Urinary bladder (tissue), 4 donors: Measurements from ENCODE around the gene ALDH3B1. TPM values are rescaled to one million over a fixed set of nuclear protein-coding genes. Genes with fewer than 3 reads are reported as not detected.
"Not testable (repeated sequence)": the region's sequence is repeated elsewhere in the genome, so short reads cannot be mapped to it uniquely, and the experiment has no call there.

Experiments
- DNase-seq: peaks from one replicate; pipeline ENCODE4 v3.0.0-alpha.2; 2015; ENCODE audit errors: extremely low spot score
- H3K27ac ChIP-seq: one replicate; pipeline ENCODE4 v1.5.1; 2013; ENCODE audit warnings: low read depth, mild to moderate bottlenecking, moderate library complexity
- H3K36me3 ChIP-seq: one replicate; pipeline ENCODE4 v1.6.1; 2013; ENCODE audit warnings: mild to moderate bottlenecking, moderate library complexity; ENCODE audit not compliant: insufficient read depth
- H3K4me1 ChIP-seq: one replicate; pipeline ENCODE4 v1.6.1; 2013; ENCODE audit warnings: mild to moderate bottlenecking, moderate library complexity; ENCODE audit not compliant: insufficient read depth
- H3K4me3 ChIP-seq: one replicate; pipeline ENCODE4 v1.5.1; 2013; ENCODE audit warnings: low read depth, low read length
- WGBS: extraction: QIAGEN DNeasy Blood & Tissue Kit; methylation state at CpG from one replicate; pipeline ENCODE4 v1.1.7; 2013; 5-methylcytosine and 5-hydroxymethylcytosine counted together
- polyA plus RNA-seq: library from polyadenylated mRNA; stranded (reverse); fragments of 200-250 nt; gene quantifications from one replicate; pipeline ENCODE4 v1.2.3, GENCODE V29; 2013
- total RNA-seq: library from RNA; depleted of rRNA; stranded (reverse); fragments of >200 nt; gene quantifications from one replicate; pipeline ENCODE4 v1.2.3, GENCODE V29; 2014
- donor health status: healthy with polysubstance abuse.
- donor health status: healthy.

The ALDH3B1 gene
- total RNA-seq, result 4.6 TPM
- 14.4 TPM for polyA plus RNA-seq

GRCh38 chr11:68010090-68011041 lies at the start of gene ALDH3B1:
TSS of gene ALDH3B1 (plus strand) at chr11:68010327. CDS start at chr11:68015298, 4,971 bp downstream.
- Histone ChIP-seq H3K4me3 (peak within 1 kb of the TSS; percentile 11), H3K27ac (peak within 1 kb of the TSS; percentile 84), H3K36me3 (no peaks in the 10 kb centered on the region), H3K4me1 (no peaks in the 10 kb centered on the region)
- DNase-seq, result no peak
- WGBS, result 12% methylated on average over 33 of the region's 33 CpGs

- DNase-seq, H3K4me3 ChIP-seq, H3K36me3 ChIP-seq, H3K4me1 ChIP-seq, H3K27ac ChIP-seq: not testable (repeated sequence)
- WGBS, result 90% methylated on average over 16 of the region's 16 CpGs
Observed at GRCh38 chr11:67963217-67963616, 46.9 kb upstream of the ALDH3B1 start.

- WGBS, result 22% methylated on average over 6 of the region's 6 CpGs
- H3K4me3 ChIP-seq, H3K27ac ChIP-seq, DNase-seq, H3K4me1 ChIP-seq, H3K36me3 ChIP-seq: not testable (repeated sequence)
Observed at GRCh38 chr11:67963879-67964278, 46.2 kb upstream of the ALDH3B1 start.

GRCh38 chr11:67964746-67965145 lies 45.4 kb upstream of the ALDH3B1 start:
- DNase-seq, H3K4me3 ChIP-seq, H3K36me3 ChIP-seq: not testable (repeated sequence)

GRCh38 chr11:67965830-67966348 lies 44.2 kb upstream of the ALDH3B1 start:
- 91% methylated on average over 19 of the region's 19 CpGs for WGBS
- not testable (repeated sequence) for H3K4me3 ChIP-seq

More at GRCh38 chr11:67964746-67965145, 45.4 kb upstream of the ALDH3B1 start:
- not testable (repeated sequence) for H3K4me1 ChIP-seq, H3K27ac ChIP-seq

GRCh38 chr11:67974746-67975145 lies 35.4 kb upstream of the ALDH3B1 start:
- 83% methylated on average over 12 of the region's 12 CpGs for WGBS
- H3K4me3 ChIP-seq, result not testable (repeated sequence)

More at GRCh38 chr11:67965830-67966348, 44.2 kb upstream of the ALDH3B1 start:
- H3K36me3 ChIP-seq, DNase-seq, H3K27ac ChIP-seq, H3K4me1 ChIP-seq: not testable (repeated sequence)

GRCh38 chr11:67978766-67979418 lies 31.2 kb upstream of the ALDH3B1 start:
- not testable (repeated sequence) for H3K4me3 ChIP-seq, H3K27ac ChIP-seq, H3K4me1 ChIP-seq, H3K36me3 ChIP-seq
- DNase-seq, result peak; percentile 35
- WGBS, result 59% methylated on average over 17 of the region's 17 CpGs

More at GRCh38 chr11:67974746-67975145, 35.4 kb upstream of the ALDH3B1 start:
- not testable (repeated sequence) for DNase-seq, H3K4me1 ChIP-seq, H3K36me3 ChIP-seq, H3K27ac ChIP-seq

- not testable (repeated sequence) for DNase-seq, H3K27ac ChIP-seq, H3K36me3 ChIP-seq, H3K4me1 ChIP-seq, H3K4me3 ChIP-seq
- WGBS, result 85% methylated on average over 10 of the region's 10 CpGs
Observed at GRCh38 chr11:67981226-67981625, 28.9 kb upstream of the ALDH3B1 start.

GRCh38 chr11:67982255-67982857 lies 27.8 kb upstream of the ALDH3B1 start:
- 77% methylated on average over 17 of the region's 17 CpGs for WGBS
- H3K4me1 ChIP-seq, H3K4me3 ChIP-seq, H3K36me3 ChIP-seq, H3K27ac ChIP-seq, DNase-seq: not testable (repeated sequence)

GRCh38 chr11:67983951-67984350 lies 26.2 kb upstream of the ALDH3B1 start:
- Histone ChIP-seq H3K4me1 (no peaks in the 10 kb centered on the region), H3K4me3 (no peak overlapping the region), H3K27ac (no peak overlapping the region), H3K36me3 (no peaks in the 10 kb centered on the region)
- no peak for DNase-seq
- 81% methylated on average over 29 of the region's 29 CpGs for WGBS

- not testable (repeated sequence) for DNase-seq, H3K4me1 ChIP-seq, H3K36me3 ChIP-seq, H3K27ac ChIP-seq, H3K4me3 ChIP-seq
- 91% methylated on average over 6 of the region's 6 CpGs for WGBS
Observed at GRCh38 chr11:67985302-67985701, 24.8 kb upstream of the ALDH3B1 start.

GRCh38 chr11:67990546-67991346 lies 19.4 kb upstream of the ALDH3B1 start:
- H3K4me3 ChIP-seq, H3K4me1 ChIP-seq, H3K27ac ChIP-seq, H3K36me3 ChIP-seq, DNase-seq: not testable (repeated sequence)
- 16% methylated on average over 49 of the region's 58 CpGs for WGBS
